ENCODE data around the gene ZNF652.

The ZNF652 gene

DNA sequence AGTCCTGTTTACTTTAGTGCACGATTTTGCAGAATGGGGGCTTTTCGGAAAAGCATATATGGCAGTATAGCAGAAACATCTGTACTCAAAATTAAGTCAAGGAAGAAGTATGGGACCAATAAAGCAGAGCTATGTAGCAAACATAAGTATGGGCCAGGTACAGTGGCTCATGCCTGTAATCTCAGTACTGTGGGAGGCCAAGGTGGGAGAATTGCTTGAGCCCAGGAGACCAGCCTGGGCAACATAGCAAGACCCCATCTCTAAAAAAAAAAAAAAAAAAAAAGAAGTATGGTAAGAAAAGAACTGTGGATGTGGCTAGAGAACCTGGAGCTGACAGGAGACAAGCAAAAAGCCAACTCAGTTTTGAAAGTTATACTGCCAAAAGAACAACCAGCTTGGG is 36.1 kb downstream of the ZNF652 start:
- TF ChIP-seq, protein P1, sequence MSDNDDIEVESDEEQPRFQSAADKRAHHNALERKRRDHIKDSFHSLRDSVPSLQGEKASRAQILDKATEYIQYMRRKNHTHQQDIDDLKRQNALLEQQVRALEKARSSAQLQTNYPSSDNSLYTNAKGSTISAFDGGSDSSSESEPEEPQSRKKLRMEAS (IDR thresholded peaks at IDR 0.05), result no peak
- TF ChIP-seq, protein P2, sequence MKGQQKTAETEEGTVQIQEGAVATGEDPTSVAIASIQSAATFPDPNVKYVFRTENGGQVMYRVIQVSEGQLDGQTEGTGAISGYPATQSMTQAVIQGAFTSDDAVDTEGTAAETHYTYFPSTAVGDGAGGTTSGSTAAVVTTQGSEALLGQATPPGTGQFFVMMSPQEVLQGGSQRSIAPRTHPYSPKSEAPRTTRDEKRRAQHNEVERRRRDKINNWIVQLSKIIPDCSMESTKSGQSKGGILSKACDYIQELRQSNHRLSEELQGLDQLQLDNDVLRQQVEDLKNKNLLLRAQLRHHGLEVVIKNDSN (IDR thresholded peaks at IDR 0.05), result no peak
- TF ChIP-seq, protein P3, sequence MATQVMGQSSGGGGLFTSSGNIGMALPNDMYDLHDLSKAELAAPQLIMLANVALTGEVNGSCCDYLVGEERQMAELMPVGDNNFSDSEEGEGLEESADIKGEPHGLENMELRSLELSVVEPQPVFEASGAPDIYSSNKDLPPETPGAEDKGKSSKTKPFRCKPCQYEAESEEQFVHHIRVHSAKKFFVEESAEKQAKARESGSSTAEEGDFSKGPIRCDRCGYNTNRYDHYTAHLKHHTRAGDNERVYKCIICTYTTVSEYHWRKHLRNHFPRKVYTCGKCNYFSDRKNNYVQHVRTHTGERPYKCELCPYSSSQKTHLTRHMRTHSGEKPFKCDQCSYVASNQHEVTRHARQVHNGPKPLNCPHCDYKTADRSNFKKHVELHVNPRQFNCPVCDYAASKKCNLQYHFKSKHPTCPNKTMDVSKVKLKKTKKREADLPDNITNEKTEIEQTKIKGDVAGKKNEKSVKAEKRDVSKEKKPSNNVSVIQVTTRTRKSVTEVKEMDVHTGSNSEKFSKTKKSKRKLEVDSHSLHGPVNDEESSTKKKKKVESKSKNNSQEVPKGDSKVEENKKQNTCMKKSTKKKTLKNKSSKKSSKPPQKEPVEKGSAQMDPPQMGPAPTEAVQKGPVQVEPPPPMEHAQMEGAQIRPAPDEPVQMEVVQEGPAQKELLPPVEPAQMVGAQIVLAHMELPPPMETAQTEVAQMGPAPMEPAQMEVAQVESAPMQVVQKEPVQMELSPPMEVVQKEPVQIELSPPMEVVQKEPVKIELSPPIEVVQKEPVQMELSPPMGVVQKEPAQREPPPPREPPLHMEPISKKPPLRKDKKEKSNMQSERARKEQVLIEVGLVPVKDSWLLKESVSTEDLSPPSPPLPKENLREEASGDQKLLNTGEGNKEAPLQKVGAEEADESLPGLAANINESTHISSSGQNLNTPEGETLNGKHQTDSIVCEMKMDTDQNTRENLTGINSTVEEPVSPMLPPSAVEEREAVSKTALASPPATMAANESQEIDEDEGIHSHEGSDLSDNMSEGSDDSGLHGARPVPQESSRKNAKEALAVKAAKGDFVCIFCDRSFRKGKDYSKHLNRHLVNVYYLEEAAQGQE (IDR thresholded peaks at IDR 0.05; ENCODE audit: low read depth), result no peak
- TF ChIP-seq YY1 (IDR thresholded peaks at IDR 0.05; ENCODE audit: low read depth) (no peak), RAD21 (IDR thresholded peaks at IDR 0.05; ENCODE audit: low read depth) (no peak), FOXM1 (IDR thresholded peaks at IDR 0.05; ENCODE audit: borderline replicate concordance, low read depth) (no peak), TAF1 (IDR thresholded peaks at IDR 0.05; ENCODE audit: low read depth) (no peak)

DNA sequence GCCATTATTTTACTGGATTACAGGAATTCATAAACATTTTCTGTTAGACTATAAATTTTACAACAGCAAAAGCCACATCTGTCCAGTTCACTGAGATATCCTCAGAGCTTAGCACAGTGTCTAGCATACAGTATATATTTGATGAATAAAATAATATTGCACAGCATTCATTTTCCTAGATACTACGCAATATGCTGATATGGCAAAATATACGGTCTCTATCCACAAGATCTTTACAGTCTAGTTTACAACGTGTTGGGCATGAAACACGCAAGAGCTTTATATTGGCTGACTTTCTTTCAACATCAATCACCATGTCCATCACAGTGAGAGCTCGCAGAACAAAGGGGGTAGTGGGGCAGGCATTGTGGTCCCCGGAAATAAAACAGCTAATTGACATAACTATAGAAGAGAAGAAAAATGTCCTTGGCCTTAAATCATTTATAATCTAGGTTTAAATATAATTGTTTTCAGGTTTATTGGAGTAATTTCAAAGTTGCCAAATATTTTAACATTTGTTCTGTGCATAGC is 43.5 kb downstream of the ZNF652 start:
- TF ChIP-seq, protein P1 (IDR thresholded peaks at IDR 0.05), result no peak
- TF ChIP-seq EP300 (IDR thresholded peaks at IDR 0.05; ENCODE audit: borderline replicate concordance), result no peak
- no peak for TF ChIP-seq CREB1 (IDR thresholded peaks at IDR 0.05; ENCODE audit: low read depth)
- TF ChIP-seq TEAD4 (IDR thresholded peaks at IDR 0.05), result no peak
- no peak for TF ChIP-seq TCF12 (IDR thresholded peaks at IDR 0.05; ENCODE audit: low read depth)
- TF ChIP-seq, protein P2 (IDR thresholded peaks at IDR 0.05), result no peak
- no peak for TF ChIP-seq CEBPB (IDR thresholded peaks at IDR 0.05)
- TF ChIP-seq NFIC (IDR thresholded peaks at IDR 0.05), result no peak
- no peak for TF ChIP-seq YY1 (IDR thresholded peaks at IDR 0.05; ENCODE audit: low read depth)
- no peak for TF ChIP-seq EGR1 (IDR thresholded peaks at IDR 0.05)
- TF ChIP-seq, protein P3 (IDR thresholded peaks at IDR 0.05; ENCODE audit: low read depth), result no peak
- TF ChIP-seq ZBTB7A (IDR thresholded peaks at IDR 0.05; ENCODE audit: low read depth), result no peak
- TF ChIP-seq TAF1 (IDR thresholded peaks at IDR 0.05; ENCODE audit: low read depth), result no peak

DNA sequence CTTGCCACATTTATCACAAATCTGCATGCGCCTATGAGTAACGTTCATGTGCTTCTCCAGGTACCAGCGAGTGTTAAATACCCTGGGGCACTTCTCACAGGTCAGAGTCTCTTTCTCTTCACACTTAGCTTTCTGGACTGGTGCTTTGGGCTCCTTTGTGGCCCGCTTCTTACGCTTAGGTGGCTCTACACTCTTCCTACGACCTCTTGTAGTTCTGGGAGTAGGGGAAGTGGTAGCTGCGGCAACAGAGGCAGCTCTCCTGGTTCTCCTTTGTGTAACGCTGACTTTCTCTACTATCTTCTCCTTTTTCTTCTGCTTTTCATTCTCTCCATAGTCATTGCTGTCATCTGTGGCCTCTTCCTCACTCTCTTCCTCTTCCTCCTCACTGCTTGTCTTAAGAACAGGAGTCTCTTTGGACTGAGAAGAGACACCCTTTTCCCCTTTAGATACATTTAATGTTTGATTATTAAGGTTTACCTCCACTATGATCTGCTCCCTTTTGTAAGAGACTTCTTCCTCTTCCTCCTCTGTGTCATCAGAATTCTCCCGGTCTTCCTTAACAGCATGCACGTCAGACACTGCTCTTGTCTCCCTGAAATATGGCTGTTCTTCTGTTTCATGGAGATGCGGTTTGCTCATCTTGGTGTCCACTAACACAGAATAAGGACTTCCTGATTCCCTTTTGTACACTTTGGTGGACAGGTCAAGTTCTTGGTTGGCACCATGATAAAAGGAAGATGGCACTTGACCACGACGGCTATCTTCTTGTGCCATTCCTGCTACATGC is 45.0 kb downstream of the ZNF652 start:
- TF ChIP-seq CREB1 (IDR thresholded peaks at IDR 0.05; ENCODE audit: low read depth) (no peak), FOXM1 (IDR thresholded peaks at IDR 0.05; ENCODE audit: borderline replicate concordance, low read depth) (no peak), EGR1 (IDR thresholded peaks at IDR 0.05) (no peak)

DNA sequence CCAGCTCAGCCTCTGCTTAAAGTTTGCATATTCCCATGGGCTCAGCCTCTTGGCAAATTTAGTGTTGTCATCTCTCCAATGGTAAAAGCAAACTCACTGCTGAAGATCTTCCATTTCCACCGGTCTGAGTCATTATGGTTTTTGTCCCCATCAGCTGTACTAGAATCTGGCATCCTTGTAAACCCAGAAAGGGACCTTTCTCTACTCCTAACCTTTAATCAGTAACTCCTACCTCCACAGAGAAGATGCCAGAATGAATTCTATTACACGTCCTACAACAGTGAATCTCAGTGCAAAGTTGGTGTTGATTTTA is 45.8 kb downstream of the ZNF652 start:
- TF ChIP-seq, protein P3 (IDR thresholded peaks at IDR 0.05; ENCODE audit: low read depth), result no peak
- TF ChIP-seq CREB1 (IDR thresholded peaks at IDR 0.05; ENCODE audit: low read depth), result no peak

DNA sequence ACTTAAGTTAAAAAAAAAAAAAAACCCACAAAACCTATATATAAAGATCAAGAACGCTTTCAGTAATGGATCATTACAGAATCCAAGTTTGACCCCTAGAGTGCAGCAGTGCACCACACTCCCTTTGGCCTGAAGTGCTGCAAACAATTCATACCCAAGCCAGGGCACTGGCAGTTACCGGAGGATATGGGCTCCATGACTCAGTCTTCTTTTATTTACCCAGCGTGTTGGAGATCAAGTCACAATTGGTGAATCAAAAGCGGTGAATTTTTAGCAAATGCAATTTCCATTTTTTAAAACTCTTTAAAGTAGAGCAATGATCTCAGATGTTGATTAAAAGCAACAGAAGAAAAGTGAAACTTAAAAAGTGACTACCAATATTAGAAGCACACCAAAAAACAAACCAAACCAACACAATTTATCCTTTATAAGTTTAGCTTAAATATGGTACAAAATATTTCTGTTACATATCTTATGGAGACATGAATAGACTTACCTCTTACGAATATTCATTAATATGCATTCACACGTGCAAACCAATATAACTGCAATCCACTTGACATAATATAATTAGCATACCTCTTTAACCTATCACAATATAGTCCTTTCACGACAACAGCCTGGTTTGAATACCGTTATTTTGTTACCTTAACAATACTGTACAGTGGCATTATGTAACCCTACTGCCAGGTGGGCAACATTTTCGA is 46.3 kb downstream of the ZNF652 start:
- TF ChIP-seq RAD21 (IDR thresholded peaks at IDR 0.05; ENCODE audit: low read depth), result peak; percentile 95
- no peak for TF ChIP-seq FOXM1 (IDR thresholded peaks at IDR 0.05; ENCODE audit: borderline replicate concordance, low read depth)
- TF ChIP-seq EGR1 (IDR thresholded peaks at IDR 0.05), result no peak
- no peak for TF ChIP-seq ZBTB7A (IDR thresholded peaks at IDR 0.05; ENCODE audit: low read depth)
- TF ChIP-seq, protein P1 (IDR thresholded peaks at IDR 0.05), result no peak
- TF ChIP-seq, protein P3 (IDR thresholded peaks at IDR 0.05; ENCODE audit: low read depth), result no peak
- TF ChIP-seq TEAD4 (IDR thresholded peaks at IDR 0.05), result no peak
